CD4-positive, alpha-beta T cell treated with Interleukin-6 for 4 hours (primary cell): ENCODE measurements around the gene FBXO34.

Experiments used
- DNase-seq: peaks from one replicate; pipeline ENCODE4 v3.0.0-alpha.2; 2020; ENCODE audit warnings: mixed read lengths

Gene FBXO34

DNA sequence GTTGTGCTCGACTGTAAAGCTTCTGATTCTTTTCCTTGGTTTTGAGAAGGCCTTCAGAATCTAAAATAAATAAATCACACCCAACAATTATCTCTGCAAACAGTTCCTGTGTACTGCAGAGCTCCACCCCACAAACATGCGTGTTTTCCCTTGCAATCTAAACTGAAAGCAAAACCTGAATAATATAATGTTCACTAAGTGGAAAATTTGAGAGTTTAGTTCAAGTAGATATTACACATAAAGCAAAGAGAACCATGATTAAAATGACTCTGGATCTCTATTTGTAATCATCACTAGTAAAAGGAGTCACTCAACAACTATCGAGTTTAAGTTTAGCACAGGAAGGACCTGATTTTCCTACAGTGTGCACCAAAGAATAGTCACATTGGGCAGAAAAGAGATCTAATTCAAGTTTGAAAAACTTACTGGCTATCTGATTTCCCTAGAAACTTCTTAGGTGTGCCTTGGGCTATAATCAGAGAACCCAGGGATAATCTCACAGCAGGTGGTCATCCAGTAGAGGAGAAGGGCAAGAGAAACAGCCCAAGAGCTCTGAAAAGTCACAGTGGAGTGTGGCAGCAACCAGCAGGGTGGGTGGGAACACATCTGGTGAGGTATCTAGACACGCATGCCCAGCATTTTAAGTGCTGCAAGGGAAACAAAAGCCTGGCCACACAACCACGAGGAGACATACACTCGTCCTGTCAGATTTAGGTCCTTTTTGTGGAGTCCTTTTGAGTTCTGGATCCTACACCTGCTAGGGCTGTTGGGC lies 115.0 kb downstream of the FBXO34 start:
- no peak for DNase-seq

- no peak for DNase-seq
Measured at GRCh38 chr14:55387121-55387520, 115.9 kb downstream of the FBXO34 start.

GRCh38 chr14:55388160-55388559 lies 116.9 kb downstream of the FBXO34 start:
- DNase-seq: no peak

- no peak for DNase-seq
Measured at GRCh38 chr14:55389330-55389729, 118.1 kb downstream of the FBXO34 start.

GRCh38 chr14:55398679-55399078 lies 127.5 kb downstream of the FBXO34 start:
- no peak for DNase-seq

DNA sequence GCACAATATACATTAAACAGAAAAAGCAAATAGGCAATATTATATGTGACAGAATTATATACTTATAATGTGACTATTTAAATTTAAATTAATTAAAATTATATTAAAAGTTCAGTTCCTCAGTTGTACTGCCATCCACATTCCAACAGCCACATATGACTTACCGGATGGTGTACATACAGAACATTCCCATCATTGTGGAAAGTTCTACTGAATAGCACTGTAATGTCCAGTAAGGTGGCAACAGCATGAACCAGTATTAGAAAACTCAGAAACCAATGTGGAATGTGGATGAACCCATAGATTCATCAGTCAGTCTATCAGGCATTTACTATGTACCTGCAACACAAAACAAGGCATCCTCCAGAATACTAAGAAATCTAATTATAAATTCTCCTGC lies 128.0 kb downstream of the FBXO34 start:
- no peak for DNase-seq

DNA sequence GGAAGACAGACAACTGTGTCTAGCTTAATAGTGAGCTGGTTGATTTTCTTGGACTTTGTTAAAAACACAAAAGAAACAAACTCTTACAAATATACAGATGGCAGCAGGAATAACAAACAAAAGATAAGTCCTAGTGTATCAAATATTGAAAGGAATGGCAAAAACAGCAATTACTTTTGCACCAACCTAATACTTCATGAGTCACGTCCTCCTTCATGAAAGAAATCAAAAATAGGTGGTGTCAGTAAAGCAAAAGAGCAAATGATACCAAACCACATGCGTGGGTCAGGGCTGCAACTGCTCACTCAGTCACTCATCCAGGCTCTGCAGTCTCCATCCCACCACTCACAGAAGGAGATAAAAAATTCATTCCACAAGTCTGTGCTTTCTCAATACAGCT lies 128.6 kb downstream of the FBXO34 start:
- no peak for DNase-seq

GRCh38 chr14:55401751-55402150 lies 130.5 kb downstream of the FBXO34 start:
- DNase-seq: no peak
